Urothelium cell line (cell line): ENCODE measurements around the gene KPNA4.
A peak's percentile ranks its signal among the peaks of the same experiment; 100 is the strongest.
"Not testable (repeated sequence)": the region's sequence is repeated elsewhere in the genome, so short reads cannot be mapped to it uniquely, and the experiment has no call there.

Source experiments
- DNase-seq: peaks from one replicate; pipeline ENCODE4 v3.0.0; 2011; ENCODE audit warnings: low spot score, mixed read lengths
- FAIRE-seq: peaks from 2 replicates; lab custom pipeline; 2011; peaks lifted over from hg19 to GRCh38; lab: Jason Lieb, UNC

KPNA4 gene

DNA sequence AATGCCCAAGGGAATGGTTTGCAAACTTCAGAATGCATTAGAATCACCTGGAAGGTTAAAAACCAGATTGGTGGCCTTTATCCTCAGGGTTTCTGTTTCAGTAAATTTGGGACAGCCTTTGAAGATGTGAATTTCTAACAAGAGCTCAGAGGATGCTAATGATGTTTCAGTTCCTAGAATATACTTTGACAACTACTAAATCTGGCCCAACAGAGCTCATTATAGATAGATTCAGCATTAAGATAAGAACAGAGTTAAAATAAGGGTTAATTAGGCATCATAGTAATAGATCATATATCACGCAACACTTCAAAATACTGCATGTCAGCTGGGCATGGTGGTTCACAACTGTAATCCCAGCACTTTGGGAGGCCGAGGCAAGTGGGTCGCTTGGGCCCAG is 9.3 kb upstream of the KPNA4 start:
- FAIRE-seq (no peak), DNase-seq (no peak)

DNA sequence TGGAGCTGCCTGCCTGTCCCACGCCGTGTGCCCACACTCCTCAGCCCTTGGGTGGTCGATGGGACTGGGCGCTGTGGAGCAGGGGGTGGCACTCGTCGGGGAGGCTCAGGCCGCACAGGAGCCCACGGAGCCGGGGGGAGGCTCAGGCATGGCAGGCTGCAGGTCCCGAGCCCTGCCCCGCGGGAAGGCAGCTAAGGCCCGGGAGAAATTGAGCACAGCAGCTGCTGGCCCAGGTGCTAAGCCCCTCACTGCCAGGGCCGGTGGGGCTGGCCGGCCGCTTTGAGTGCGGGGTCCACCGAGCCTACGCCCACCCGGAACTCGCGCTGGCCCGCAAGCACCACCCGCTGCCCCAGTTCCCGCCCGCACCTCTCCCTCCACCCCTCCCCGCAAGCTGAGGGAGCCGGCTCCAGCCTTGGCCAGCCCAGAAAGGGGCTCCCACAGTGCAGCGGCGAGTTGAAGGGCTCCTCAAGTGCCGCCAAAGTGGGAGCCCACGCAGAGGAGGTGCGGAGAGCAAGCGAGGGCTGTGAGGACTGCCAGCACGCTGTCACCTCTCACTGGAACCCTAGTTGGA is 8.7 kb upstream of the KPNA4 start:
- not testable (repeated sequence) for DNase-seq, FAIRE-seq

DNA sequence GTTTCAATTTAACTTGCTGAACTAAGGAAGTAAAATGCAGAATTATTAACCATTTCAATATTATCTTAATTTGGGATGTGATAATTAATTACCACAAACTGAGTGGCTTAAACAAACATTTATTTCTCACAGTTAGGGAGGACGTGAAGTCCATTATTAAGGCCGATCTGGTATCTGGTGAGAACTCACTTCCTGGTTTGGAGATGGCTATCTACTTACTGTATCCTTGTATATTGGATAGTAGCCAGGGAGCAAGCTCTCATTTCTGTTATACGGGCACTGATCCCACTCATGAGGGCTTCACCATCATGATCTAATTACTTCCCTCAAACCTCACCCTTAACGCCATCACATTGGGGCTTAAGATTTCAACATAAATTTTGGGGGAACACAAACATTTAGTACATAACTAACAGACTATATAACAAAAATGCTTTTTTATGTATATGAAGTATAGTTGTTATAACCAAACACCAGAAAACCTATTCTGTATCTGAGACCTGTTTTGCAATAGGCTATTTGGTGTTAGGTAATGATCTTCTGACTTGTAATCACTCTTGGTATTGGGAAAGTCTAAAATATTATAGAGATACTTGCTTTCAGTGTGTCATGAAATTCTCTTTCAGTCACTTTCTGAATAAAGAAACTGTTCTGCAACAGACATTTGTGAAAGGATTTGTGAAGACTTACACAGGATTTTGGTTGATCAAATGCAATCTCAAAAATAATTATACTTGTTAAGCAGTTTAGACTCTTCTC is 4.7 kb upstream of the KPNA4 start:
- FAIRE-seq (no peak), DNase-seq (no peak)

- DNase-seq (no peak), FAIRE-seq (no peak)
These were observed 3.6 kb upstream of the KPNA4 start for GRCh38 chr3:160568989-160569388.

- no peak for DNase-seq
- FAIRE-seq: no peak
These were observed 2.4 kb upstream of the KPNA4 start for GRCh38 chr3:160567774-160568173.

DNA sequence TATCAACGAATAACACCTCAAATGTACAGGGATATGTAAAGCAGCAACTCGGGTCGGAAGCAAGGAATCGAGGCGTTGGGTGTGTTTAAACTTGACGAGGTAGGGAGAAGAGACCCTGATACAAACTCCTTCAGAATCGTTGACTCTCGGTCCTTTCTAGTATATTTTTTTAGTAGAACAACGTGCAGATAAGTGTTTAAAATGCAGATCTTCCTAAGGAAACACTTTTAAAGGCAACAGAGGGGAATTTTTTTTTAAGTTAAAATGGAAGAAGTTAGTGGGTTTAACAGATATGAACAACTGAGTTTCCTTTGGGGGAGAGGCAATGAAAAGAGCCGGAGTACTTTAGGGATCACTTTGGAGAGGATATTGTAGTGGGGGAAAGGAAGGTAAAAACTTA is 1.1 kb upstream of the KPNA4 start:
- FAIRE-seq (no peak), DNase-seq (no peak)

- DNase-seq (peak; percentile 52), FAIRE-seq (no peak)
These were observed 376 bp downstream of the KPNA4 start for GRCh38 chr3:160564949-160565441.

DNA sequence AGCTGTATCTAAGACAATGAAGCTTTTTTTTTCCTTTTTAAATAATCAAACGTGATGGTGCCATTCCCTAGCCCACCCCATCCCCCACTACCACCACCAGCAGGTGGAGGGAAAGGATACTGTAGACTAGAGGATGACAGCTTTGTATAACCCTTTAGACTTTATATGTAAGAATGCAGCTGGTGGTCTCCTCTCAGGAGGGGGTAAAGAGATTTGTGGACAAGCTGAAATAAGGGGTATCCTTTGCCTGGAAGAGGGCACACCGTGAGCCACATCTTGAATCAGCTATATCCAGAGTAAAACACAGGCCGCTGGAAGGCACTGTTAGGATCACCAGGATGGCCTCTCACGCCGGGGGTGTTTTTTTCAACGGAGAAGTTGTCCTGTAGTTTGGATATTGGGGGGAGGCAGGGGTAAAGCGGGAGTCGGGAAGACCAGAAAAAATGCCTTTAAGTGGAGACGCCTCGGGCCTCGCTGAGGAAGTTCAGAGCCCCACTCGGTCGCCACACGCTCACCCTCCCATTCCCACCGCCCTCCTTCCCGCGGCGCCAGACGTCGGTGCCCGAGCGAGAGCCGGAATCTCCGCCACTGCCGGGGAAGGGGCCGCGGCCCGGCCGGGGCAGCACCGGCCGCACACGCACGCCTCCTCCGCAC is 986 bp downstream of the KPNA4 start:
- DNase-seq (peak; percentile 5), FAIRE-seq (no peak)

- no peak for DNase-seq
- no peak for FAIRE-seq
These were observed 2.4 kb downstream of the KPNA4 start for GRCh38 chr3:160562952-160563351.

GRCh38 chr3:160557571-160557970 is 7.8 kb downstream of the KPNA4 start:
- no peak for DNase-seq
- no peak for FAIRE-seq

DNA sequence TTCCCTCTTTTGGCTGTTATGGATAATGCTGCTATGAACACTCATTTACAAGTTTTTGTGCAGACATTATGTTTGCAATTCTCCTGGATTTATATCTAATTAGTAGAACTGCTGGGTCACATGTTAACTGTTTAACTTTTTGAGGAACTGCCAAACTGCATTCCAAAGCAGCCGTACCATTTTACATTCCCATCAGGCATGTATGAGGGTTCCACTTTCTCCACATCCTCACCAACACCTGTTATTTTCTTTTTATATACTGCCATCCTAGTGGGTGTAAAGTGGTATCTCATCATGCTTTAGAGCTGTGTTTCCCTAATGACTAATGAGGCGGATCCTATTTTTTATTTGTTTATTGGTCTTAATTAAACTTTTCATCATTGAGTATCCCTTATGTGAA is 9.2 kb downstream of the KPNA4 start:
- FAIRE-seq (no peak), DNase-seq (no peak)

DNA sequence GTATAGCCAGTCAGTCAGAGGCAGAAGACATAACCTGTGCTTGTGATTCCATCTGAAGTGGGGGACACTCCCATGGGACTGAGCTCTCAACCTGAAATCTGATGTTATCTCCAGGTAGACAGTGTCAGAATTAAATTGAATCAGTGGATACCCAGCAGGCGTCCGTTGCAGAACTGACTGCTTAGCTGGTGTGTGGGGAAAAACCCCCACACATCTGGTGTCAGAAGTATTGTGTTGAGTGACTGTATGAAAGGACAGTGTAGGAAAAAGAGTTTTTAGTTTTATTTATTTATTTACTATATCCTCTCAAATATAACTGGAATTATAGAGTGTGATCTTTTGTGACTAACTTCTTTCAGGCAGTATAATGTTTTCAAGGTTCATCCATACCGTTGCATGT is 10.4 kb downstream of the KPNA4 start:
- no peak for FAIRE-seq
- DNase-seq: no peak

DNA sequence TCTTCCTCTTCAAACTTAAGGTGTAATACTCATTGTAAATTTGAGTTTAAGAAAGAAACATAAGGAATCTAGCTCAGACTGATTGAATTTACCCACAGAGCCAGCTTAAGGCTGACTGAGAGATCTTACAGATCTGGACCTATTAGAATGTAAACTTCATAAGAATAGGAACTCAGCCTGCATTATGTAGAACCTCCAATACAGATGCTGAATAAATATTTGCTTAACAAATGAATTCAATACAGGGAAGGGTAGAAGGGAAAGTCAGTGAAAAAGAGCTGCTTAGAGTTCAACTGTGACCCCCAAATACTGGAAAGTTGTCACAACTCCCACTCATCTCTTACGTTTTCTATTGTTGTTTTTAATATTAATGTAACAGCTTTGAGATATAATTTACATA is 11.5 kb downstream of the KPNA4 start:
- DNase-seq (no peak), FAIRE-seq (no peak)

DNA sequence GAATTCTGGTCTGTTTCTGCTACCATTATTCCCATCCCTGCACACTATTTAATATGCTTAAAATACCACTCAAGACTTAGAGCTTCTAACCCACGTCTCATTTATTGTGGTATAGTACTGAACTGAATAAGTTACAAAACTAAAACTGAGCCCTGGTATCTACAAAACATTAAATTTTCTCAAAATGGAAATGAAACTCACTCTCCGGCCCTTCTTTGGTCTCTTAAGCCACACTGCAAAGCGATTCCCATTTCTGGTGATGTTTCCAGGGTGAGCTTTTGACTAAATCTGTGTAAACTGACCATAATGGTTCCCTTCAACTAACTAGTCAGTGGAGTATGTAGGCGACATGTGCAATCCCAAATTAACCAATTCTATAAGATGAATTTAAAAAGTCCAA is 18.6 kb downstream of the KPNA4 start:
- no peak for FAIRE-seq
- DNase-seq: no peak

GRCh38 chr3:160545504-160545871 is 19.9 kb downstream of the KPNA4 start:
- DNase-seq (no peak), FAIRE-seq (no peak)

GRCh38 chr3:160544844-160545503 is 20.4 kb downstream of the KPNA4 start:
- DNase-seq: no peak

GRCh38 chr3:160540551-160540950 is 24.8 kb downstream of the KPNA4 start:
- DNase-seq (no peak), FAIRE-seq (no peak)

More at GRCh38 chr3:160544844-160545503, 20.4 kb downstream of the KPNA4 start:
- FAIRE-seq: no peak

GRCh38 chr3:160538895-160539294 is 26.5 kb downstream of the KPNA4 start:
- no peak for FAIRE-seq
- no peak for DNase-seq

DNA sequence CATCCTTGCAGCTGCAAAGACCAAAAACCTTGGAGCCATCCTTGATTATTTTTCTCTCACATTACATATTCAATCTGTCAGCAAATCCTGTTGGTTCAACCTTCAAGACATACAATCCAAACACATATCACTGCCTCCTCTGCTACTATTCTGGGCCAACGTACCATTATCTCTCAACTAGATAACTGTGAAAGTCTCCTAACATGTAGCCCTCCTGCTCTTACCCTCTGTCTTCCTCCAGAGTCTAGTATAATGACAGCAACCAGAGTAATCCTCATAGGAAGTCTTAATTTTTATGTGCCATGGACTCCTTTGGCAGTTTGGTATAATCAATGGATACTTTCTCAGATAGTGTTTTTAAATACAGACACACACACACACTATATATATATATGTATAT is 27.6 kb downstream of the KPNA4 start:
- FAIRE-seq (no peak), DNase-seq (no peak)

DNA sequence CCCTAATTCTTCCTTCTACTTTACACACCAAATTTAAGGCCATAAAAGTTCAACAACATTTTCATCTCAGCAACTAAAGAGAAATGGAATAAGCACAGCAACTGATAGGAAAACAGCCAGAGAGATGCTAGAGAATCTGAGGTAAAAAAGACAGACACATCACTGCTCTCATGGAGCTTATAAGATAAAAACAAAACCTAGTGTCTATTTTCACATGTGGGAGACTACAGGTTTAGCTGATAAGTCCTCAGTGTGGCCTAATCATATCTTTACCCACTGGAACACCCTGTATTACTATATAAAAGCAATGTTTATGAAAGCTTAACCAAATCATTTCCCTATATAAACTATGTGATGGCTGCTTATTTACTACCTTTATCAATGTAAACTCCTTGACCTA is 33.0 kb downstream of the KPNA4 start:
- FAIRE-seq (no peak), DNase-seq (no peak)

- DNase-seq: no peak
- no peak for FAIRE-seq
These were observed 34.1 kb downstream of the KPNA4 start for GRCh38 chr3:160531311-160531710.

DNA sequence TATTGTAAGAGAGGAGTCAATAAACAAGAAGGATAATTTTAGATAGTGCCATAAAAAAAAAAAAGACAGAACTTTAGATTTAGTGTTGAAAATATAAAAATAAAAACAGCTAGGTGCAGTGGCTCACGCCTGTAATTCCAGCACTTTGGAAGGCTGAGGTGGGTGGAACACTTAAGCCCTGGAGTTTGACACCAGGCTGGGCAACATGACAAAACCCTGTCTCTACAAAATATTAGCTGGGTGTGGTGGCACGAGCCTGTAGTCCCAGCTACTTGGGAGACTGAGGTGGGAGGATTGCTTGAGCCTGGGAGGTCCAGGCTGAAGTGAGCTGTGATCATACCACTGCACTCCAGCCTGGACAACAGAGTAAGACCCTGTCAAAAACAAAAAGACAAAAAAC is 49.0 kb downstream of the KPNA4 start:
- not testable (repeated sequence) for DNase-seq, FAIRE-seq
